Heart left ventricle (tissue), 16 donors: Measurements from ENCODE around the gene IRF8. TPM values are rescaled to one million over a fixed set of nuclear protein-coding genes. Genes with fewer than 3 reads are reported as not detected.
A peak's percentile ranks its signal among the peaks of the same experiment; 100 is the strongest.

Experiments used
- ATAC-seq, 4 donors: fragments of 200-7000 bp; cut with Tn5 transposase; one replicate each; pipeline ENCODE4 v1.9.1; 2020 to 2022; ENCODE audit warnings: moderate library complexity in 4 of 4, mild to moderate bottlenecking in 3 of 4, moderate number of reproducible peaks in 1 of 4
- DNase-seq, 5 donors: peaks; one replicate each; pipeline ENCODE4 v3.0.0-alpha.2; 2020
- H3K27ac ChIP-seq, 12 donors: fragments of 200-600 bp; sonication (generic) in 4 of 12; one replicate each; pipeline versions ENCODE4 v1.5.0 to v1.8.0; 2016 to 2022; ENCODE audit warnings: mild to moderate bottlenecking in 2 of 12
- H3K27me3 ChIP-seq, 9 donors: fragments of 200-600 bp; sonication (generic) in 2 of 9; one replicate each; pipeline versions ENCODE4 v1.5.1 to v1.8.0; 2016 to 2022; ENCODE audit warnings: mild to moderate bottlenecking in 3 of 9
- H3K36me3 ChIP-seq, 9 donors: fragments of 200-600 bp; sonication (generic) in 2 of 9; one replicate each; pipeline versions ENCODE4 v1.5.0 to v1.8.0; 2018 to 2022; ENCODE audit warnings: mild to moderate bottlenecking in 2 of 9
- H3K4me1 ChIP-seq, 12 donors: fragments of 200-600 bp; sonication (generic) in 4 of 12; one replicate each; pipeline versions ENCODE4 v1.5.0 to v1.8.0; 2016 to 2022; ENCODE audit warnings: mild to moderate bottlenecking in 3 of 12
- H3K4me3 ChIP-seq, 12 donors: fragments of 200-600 bp; sonication (generic) in 4 of 12; one replicate each; pipeline versions ENCODE4 v1.5.0 to v1.8.0; 2017 to 2022; ENCODE audit warnings: mild to moderate bottlenecking in 9 of 12, moderate library complexity in 4 of 12
- H3K9me3 ChIP-seq, 12 donors: fragments of 200-600 bp; sonication (generic) in 4 of 12; one replicate each; pipeline versions ENCODE4 v1.5.0 to v1.8.0; 2016 to 2022; ENCODE audit warnings: mild to moderate bottlenecking in 1 of 12
- POLR2A ChIP-seq, 2 donors: fragments of 450-650 bp; IDR thresholded peaks; one replicate each; pipeline ENCODE4 v1.6.1; 2017; ENCODE audit warnings: antibody characterized with exemption in 2 of 2, mild to moderate bottlenecking in 2 of 2, moderate library complexity in 2 of 2
- WGBS, 4 donors: extraction: QIAGEN DNeasy Blood & Tissue Kit in 2 of 4; methylation state at CpG; one replicate each; pipeline versions ENCODE4 v1.1.5 to v1.1.7; 2013 to 2018; 5-methylcytosine and 5-hydroxymethylcytosine counted together
- intact Hi-C, 10 donors: fragments of 100-400 bp; cut with DNase I; formaldehyde crosslinking; loops; one replicate each; pipeline versions ENCODE4 v1.11.1 to v1.14.2; 2022
- polyA plus RNA-seq, 2 donors: library from polyadenylated mRNA; stranded (reverse); fragments of 200-250 nt; gene quantifications; one replicate each; pipeline ENCODE4 v1.2.3, GENCODE V29; 2013
- total RNA-seq, 9 donors: library from RNA; depleted of rRNA in 2 of 9; stranded (reverse); fragments of >200 nt in 2 of 9; fragmentation: NEBNext Ultra II Directional in 3 of 9; extraction: Animal tissue kit (Norgen Biotek cat#: 25700) in 3 of 9; gene quantifications; one replicate each; pipeline versions ENCODE4 v1.1.0 to v1.2.4, GENCODE V29; 2016 to 2023
- TF ChIP-seq, protein P1 (sequence below), 12 donors: fragments of 200-600 bp; sonication (generic) in 4 of 12; IDR thresholded peaks; one replicate each; pipeline versions ENCODE4 v1.5.0 to v1.8.0; 2018 to 2022; ENCODE audit warnings: antibody characterized with exemption in 12 of 12, mild to moderate bottlenecking in 5 of 12
- donor health status: ischemic (EF 13 %, LVEDD 7.1; RV severe dilation, severe dysfunction).
- donor health status: healthy with polysubstance abuse.
- donor health status: DM: no; HTN: yes; CAD: no.
- donor health status: DM: no; HTN: no; CAD: no.
- donor health status: ischemic (EF 25% LVEDD 6.9; RV normal size, moderate dysfunction).
- donor health status: ischemic (EF 25% LVEDD 5.7; RV mildly dilated, moderate dysfunction).
- donor health status: healthy.
- donor health status: DM: yes; HTN: yes; CAD: no.
- donor health status: ischemic (EF 35%, LVEDD 5.7; RV mildly dilated, moderate dysfunction).
- donor health status: nonischemic (EF 11% LVEDD 7.7; RV severe dilation, severe dysfunction).
- donor health status: DM: yes; HTN: yes; CAD: no.
- donor health status: PGD.
- donor health status: ischemic (EF 29% LVEDD 5.4; RV normal size, mild dysfunction).
- donor health status: nonischemic (EF 23%, LVEDD 6.1; RV moderate dilation, normal function).

The IRF8 gene
- total and polyA plus RNA-seq, 11 donors, result 1.0 to 31.8 (median 3.1) TPM

- intact Hi-C loops, result no loop called here
- Histone ChIP-seq H3K36me3 (peaks cover 0 to 82% (median 0%) of the 10 kb centered on the region in 9 donors), H3K27ac (peak overlapping the region in 1 of 12 donors; percentile 74), H3K27me3 (no peaks in the 10 kb centered on the region), H3K9me3 (no peaks in the 10 kb centered on the region), H3K4me1 (peaks cover 0 to 91% (median 3%) of the 10 kb centered on the region in 12 donors), H3K4me3 (no peak overlapping the region)
- 91 to 95% (median 94%) methylated on average over 10 to 15 of the region's 15 CpGs for WGBS, 4 donors
- TF ChIP-seq, protein P1, sequence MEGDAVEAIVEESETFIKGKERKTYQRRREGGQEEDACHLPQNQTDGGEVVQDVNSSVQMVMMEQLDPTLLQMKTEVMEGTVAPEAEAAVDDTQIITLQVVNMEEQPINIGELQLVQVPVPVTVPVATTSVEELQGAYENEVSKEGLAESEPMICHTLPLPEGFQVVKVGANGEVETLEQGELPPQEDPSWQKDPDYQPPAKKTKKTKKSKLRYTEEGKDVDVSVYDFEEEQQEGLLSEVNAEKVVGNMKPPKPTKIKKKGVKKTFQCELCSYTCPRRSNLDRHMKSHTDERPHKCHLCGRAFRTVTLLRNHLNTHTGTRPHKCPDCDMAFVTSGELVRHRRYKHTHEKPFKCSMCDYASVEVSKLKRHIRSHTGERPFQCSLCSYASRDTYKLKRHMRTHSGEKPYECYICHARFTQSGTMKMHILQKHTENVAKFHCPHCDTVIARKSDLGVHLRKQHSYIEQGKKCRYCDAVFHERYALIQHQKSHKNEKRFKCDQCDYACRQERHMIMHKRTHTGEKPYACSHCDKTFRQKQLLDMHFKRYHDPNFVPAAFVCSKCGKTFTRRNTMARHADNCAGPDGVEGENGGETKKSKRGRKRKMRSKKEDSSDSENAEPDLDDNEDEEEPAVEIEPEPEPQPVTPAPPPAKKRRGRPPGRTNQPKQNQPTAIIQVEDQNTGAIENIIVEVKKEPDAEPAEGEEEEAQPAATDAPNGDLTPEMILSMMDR (IDR thresholded peaks at IDR 0.05), result no peak
- no peak for TF ChIP-seq POLR2A (IDR thresholded peaks at IDR 0.05)
- DNase-seq, result no peak
- no peak for ATAC-seq
These were observed 12.4 kb downstream of the IRF8 start for GRCh38 chr16:85911251-85911930.

GRCh38 chr16:85912211-85912974 lies 13.4 kb downstream of the IRF8 start:
- intact Hi-C loops, result no loop called here
- no peak for TF ChIP-seq POLR2A (IDR thresholded peaks at IDR 0.05)
- TF ChIP-seq, protein P1 (IDR thresholded peaks at IDR 0.05), result no peak

GRCh38 chr16:85913141-85913601 lies 14.2 kb downstream of the IRF8 start:
- peak in 1 of 5 donors; percentile 52 for DNase-seq
- Histone ChIP-seq H3K9me3 (no peaks in the 10 kb centered on the region), H3K4me1 (peaks cover 0 to 83% (median 5%) of the 10 kb centered on the region in 12 donors), H3K4me3 (no peak overlapping the region), H3K27me3 (no peaks in the 10 kb centered on the region), H3K27ac (peak overlapping the region in 1 of 12 donors; percentile 74), H3K36me3 (peaks cover 0 to 86% (median 0%) of the 10 kb centered on the region in 9 donors)
- 95 to 97% (median 96%) methylated on average over 12 of the region's 12 CpGs for WGBS, 4 donors
- ATAC-seq, result no peak
- no peak for TF ChIP-seq POLR2A (IDR thresholded peaks at IDR 0.05)
- TF ChIP-seq, protein P1 (IDR thresholded peaks at IDR 0.05), result no peak
- intact Hi-C loops, result no loop called here

More at GRCh38 chr16:85912211-85912974, 13.4 kb downstream of the IRF8 start:
- 57 to 64% (median 59%) methylated on average over 13 of the region's 13 CpGs for WGBS, 4 donors
- Histone ChIP-seq H3K36me3 (peaks cover 0 to 81% (median 0%) of the 10 kb centered on the region in 9 donors), H3K4me1 (peaks cover 0 to 91% (median 5%) of the 10 kb centered on the region in 12 donors), H3K4me3 (no peak overlapping the region), H3K27ac (peak overlapping the region in 1 of 12 donors; percentile 74), H3K27me3 (no peaks in the 10 kb centered on the region), H3K9me3 (no peaks in the 10 kb centered on the region)
- no peak for ATAC-seq
- peak in 1 of 5 donors; percentile 31 for DNase-seq
